Activated CD4-positive, alpha-beta T cell treated with anti-CD3 and anti-CD28 coated beads, Interleukin-10, Interleukin-2, amounts not matched to agents 100 ng/mL and 50 ng/mL, durations not matched to agents 16 hours and 8 hours (primary cell): ENCODE data around the gene SRRM1.
"Not testable (repeated sequence)": the region's sequence is repeated elsewhere in the genome, so short reads cannot be mapped to it uniquely, and the experiment has no call there.

Source experiments
- DNase-seq: peaks from one replicate; pipeline ENCODE4 v3.0.0-alpha.2; 2020

The SRRM1 gene

DNA sequence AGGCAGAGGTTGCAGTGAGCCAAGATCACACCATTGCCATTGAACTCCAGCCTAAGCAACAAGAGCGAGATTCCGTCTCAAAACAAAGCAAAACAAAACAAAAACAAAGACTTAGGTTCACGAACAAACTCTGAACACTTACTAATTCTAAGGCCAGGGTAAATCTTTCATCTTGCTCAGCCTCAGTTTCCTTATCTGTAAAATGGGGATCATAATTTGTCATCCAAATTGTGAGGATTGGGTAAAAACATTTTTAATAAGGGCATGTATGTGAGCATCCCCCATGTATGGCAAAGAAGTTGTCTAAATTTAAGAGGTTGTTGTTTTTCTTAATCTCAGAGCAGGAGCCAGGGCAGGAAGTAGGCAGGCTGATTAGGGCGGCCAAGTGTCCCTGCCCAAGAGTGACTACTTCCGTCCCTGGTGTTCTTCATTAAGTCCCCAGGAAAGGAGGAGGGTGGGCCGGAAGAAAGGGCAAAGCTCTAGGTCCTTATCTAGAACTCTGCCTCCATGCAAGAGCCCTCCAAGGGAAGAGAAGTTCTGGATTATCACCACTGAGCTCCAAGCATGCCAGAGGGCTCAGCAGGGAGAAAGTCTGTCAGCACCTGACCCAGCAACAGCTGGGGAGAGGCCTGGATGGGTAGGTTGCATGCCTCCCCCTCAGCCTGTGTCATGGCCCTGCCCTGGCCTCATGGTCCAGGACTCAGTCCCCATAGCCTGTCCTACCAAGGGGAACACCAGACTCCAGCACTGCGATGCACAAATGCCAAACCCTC, 52.3 kb downstream of the SRRM1 start:
- DNase-seq, result no peak

DNA sequence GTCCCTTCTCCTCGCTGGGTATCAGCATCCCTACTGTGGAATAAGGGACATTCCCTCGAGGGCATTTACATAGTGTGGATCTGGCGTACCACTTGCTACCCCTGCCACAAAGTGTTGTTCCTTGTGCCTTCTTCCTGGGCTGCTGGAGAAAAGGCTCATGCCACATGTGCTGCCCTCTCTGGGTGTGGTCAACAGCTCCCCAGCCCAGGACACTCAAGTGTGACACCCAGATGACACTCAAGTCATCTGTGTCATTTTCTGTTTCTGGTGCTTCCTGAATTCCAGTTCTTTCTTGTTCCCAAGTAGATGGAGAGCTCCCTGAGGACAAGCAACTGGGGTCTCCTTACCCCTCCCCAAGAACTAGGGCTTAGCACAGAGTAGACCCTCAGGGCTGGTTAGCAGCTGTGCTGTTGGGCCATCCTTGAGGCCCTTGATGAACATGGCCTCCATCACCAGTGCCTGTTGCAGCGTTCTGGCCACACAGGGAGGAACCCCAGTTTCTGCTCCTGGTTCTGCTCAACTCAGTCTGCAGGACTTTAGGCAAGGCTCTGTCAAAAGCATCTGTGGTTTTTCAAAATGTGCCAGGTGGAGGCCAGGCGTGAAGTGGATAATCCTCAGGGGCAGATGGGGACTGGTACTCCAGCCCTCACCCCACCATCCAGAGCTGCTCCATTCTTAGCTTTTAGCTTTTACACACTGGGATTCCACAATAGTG, 53.1 kb downstream of the SRRM1 start:
- DNase-seq, result no peak

DNA sequence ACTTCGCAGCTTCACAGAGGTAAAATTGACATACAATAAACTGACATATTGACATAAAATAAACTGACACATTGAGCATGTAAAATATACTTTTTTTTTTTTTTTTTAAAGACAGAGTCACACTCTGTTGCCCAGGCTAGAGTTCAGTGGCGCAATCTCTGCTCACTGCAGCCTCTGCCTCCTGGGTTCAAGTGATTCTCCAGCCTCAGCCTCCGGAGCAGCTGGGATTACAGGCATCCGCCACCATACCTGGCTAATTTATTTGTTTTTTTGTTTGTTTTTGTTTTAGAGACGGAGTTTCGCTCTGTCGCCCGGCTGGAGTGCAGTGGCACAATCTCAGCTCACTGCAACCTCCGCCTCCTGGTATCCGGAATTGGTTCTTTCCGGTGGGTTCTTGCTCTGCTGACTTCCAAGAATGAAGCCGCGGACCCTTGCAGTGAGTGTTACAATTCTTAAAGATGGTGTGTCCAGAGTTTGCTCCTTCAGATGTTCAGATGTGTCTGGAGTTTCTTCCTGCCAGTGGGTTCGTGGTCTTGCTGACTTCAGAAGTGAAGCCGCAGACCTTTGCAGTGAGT, 53.7 kb downstream of the SRRM1 start:
- DNase-seq, result no peak

DNA sequence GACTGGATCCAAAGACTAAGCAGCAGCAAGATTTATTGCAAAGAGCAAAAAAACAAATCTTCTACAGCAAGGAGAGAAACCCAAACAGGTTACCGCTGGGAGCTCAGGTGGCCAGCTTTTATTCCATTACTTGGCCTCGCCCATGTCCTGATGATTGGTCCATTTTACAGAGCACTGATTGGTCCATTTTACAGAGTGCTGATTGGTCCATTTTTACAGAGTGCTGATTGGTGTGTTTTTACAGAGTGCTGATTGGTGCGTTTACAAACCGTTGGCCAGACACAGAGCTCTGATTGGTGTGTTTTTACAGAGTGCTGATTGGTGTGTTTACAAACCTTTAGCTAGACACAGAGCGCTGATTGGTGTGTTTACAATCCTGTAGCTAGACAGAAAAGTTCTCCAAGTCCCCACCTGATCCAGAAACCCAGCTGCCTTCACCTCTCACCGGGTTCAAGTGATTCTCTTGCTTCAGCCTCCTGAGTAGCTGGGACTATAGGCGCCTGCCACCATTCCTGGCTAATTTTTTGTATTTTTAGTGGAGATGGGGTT, 54.4 kb downstream of the SRRM1 start:
- not testable (repeated sequence) for DNase-seq

DNA sequence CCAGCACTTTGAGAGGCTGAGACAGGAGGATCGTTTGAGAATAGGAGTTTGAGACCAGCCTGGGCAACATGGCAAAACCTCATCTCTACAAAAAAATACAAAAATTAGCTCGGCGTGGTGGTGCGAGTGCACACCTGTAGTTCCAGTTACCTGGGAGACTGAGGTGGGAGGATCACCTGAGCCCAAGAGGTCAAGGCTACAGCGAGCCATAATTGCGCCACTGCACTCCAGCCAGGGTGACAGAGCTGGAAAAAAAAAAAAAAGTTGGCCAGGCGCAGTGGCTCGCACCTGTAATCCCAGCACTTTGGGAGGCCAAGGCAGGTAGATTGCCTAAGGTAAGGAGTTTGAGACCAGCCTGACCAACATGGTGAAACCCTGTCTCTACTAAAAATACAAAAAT, 55.2 kb downstream of the SRRM1 start:
- DNase-seq, result not testable (repeated sequence)

DNA sequence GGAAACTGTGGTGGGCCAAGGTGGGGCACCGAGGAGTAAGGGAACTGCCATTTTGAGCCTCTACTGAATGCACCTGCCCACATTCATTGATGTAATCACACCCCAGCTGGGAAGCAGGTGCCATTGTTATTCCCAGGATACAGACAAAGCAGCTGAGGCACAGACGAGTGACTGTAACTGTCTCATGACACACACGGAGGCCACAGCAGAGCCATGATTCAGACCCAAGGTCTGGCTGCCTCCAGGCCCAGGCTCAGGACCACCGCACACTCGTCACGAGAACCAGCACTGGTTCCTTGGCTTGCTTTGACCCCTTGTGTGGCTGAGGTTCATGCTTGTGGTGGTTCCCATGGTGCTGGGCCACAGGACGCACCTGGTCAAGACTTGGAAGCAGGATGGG, 56.5 kb downstream of the SRRM1 start:
- no peak for DNase-seq

DNA sequence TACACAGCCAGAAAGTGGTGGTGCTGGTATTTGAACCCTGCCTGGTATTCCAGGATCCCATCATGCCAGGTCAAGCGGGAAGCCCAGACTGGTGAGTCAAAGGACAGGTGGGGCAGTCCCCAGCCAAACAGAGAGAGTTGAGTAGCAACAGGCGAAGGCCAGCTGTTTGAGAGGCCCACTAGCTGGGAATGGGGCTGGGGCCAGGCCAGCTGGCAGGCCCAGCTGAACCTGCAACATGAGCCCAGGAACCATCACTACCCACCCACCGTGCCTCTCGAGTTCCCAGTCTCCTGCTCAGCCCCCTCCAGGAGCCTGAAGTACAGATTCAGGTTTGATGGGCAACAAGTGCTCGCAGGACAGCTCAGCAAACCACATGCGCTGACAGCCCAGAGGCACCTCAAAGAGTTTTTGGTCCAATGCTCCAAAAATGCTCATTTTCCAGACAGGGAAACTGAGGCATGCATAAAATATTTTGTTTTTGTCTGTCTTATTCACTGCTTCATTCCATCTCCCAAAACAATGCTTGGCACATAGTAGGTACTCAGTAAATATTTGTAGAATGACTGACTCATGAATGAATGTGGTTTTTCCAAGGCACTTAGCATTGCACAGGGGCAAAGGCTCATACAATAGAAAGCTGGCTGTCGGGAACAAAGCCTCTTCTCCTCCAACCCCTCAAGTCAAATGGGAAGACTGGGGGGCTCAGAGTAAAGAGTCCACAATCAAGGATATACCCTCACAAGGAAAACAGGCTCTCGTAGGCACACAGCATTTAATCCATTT, 59.6 kb downstream of the SRRM1 start:
- no peak for DNase-seq

DNA sequence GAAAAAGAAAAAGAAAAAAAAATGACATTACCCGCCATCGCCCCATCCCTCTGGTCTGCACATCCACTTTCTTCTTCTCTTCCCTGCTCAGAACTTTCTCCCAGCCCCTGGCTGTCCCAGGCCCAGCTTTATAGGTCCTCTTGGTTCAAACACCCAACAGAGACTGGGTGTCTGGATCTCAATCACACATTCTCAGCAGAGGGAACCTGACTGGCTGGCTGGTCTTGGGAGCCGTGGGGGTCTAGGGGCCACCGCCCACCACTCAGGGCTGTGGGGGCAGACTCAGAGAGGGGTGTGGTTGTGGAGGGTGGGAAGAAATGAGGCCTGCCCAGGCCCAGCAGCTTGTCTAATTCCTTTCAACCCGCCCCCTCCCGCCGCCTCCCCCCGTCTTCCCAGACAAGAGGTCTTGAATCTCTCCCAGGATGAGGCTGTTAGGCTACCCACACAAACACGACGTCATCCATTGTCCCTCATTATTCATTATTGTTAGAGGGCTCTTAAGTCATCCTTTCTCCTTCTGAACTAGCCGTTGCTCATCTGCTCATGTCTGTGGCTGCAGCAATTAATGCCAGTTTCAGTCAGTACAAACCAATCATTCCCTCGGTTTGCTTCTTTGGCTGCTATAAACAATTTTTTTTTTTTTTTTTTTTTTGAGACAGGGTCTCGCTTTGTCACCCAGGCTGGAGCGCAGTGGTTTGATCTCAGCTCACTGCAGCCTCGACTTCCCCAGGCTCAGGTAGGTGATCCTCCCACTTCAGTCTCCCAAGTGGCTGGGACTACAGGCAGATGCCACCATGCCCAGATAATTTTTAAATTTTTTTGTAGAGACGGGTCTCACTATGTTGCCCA, 61.5 kb downstream of the SRRM1 start:
- no peak for DNase-seq

DNA sequence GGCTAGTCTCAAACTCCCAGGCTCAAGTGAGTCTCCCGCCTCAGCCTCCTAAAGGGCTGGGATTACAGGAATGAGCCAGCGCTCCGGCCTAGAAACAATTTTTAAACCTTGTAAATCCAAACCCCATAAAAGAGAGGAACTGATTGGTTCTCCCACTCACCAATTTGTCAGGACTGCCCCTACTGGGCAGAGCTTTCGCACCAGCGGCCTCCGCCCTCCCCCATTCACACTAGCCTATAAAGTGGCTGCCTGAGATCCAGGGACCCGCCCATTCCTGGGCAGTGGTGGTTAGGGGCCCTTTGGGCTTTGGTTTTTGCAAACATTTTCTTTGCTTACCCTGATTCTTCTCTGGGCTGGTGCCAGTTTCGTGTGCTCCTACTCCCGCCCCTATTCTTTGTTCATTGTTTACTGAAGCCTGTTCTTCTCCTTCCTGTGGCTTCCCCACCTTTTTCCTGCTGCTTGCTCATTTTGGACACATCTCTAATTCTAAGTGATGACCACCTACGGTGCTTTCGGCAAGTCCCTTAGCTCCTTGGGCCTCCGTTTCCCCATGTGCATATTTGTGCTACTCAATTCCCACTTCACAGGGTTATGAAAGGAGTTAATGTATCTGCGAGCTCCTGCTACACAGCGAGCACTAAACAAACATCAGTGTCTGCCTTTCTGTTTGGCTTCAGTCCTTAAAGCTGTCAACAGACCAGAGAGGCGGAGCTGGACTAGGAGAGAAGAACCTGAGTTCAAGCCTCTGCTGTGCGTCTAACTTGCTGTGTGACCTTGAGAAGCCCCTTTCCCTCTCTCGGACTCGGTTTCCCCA, 62.4 kb downstream of the SRRM1 start:
- peak; percentile 52 for DNase-seq

DNA sequence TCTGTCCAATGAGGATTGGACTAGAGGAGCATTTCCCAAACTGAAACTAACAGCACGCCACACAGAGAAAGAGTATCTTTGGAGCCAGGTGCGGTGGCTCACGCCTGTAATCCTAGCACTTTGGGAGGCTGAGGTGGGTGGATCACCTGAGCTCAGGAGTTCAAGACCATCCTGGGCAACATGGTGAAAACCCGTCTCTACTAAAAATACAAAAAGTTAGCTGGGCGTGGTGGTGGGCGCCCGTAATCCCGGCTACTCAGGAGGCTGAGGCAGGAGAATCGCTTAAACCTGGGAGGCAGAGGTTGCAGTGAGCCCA, 62.9 kb downstream of the SRRM1 start:
- DNase-seq, result not testable (repeated sequence)

DNA sequence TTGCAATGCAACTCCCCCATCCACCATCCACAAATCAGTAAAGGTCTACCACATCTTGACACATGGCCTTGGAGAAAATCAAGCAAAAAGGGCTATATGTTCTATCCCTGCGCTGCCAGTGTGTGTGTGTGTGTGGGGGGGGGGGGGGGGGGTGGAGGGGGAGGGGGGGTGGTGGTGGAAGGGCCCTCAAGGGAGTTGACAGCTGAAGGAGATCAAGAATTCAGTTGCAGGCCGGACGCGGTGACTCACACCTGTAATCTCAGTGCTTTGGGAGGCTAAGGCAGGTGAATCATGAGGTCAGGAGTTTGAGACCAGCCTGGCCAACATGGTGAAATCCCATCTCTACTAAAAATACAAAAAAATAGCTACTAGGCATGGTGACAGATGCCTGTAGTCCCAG, 64.6 kb downstream of the SRRM1 start:
- DNase-seq, result no peak

DNA sequence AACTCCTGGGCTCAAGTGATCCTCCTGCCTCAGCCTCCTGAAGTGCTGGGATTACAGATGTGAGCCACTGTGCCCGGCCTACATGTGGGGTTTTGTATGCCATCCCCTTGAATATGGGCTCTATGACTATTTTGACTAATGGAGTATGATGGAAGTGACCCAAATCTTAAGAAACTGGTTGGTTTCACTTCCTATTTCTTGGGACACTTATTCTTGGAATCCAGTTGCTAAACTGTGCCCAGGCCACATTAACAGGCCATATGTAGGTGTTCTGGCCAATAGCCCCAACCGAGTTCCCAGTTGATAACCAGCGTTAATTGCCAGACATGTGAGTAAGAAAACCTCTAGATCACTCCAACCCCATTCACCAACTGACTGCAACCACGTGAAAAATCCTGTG, 65.8 kb downstream of the SRRM1 start:
- peak; percentile 10 for DNase-seq

DNA sequence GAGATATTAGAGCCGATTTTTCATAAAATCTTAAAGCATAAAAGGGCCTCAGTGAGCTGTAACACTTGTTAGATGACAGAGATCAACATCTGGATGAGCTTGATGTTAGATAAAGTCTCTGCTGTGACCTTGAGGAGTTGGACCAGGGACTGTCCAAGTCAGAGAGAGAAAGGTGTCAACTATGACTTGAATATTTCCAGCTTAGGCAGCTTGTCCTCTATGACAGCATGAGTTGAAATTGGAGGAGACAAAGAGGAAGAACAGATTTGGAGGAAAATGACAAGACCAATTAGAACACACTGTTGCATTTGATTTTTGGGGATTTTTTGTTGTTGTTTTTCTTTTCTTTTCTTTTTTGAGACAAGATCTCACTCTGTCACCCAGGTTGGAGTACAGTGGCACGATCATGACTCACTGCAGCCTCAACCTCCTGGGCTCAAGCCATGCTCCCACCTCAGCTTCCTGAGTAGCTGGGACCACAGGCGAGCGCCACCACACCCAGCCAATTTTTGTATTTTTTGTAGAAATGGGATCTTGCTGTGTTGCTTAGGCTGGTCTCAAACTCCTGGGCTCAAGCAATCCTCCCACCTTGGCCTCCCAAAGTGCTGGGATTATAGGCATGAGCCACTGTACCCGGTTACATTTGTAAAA, 66.8 kb downstream of the SRRM1 start:
- DNase-seq, result peak; percentile 49

DNA sequence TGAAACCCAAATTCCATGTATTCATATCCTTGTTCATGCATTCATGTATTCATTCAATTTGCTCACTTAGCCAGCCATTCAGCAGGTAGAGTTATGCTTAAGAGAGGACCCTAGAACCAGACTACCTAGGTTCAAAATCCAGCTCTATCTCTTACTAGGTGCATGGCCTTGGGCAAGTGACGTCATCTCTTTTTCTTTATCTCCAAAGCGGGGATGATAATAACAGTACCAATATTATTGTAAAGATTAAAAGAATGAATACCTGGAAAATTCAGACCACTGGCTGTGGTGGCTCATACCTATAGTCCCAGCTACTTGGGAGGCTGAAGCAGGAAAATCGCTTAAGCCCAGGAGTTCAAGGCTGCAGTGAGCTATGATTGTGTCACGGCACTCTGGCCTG, 68.2 kb downstream of the SRRM1 start:
- DNase-seq, result no peak

DNA sequence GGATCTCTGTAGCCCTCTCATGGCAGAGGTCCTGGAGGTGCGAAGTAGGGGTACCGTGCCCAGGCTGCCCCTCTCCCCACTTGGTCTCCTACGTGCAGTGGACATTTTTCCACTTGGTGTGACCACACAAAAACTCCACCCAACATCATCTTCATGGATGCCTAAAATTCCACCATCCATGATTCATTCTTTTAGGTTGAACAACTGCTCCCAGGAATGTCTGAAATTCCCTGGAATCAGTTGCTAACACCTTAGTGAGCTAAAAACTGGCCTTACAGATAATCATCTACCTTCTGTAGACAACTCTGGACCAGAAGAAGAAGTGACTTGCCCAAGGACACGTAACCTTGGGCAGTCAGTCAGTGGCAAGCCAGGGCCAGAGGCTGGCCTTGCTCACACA, 70.1 kb downstream of the SRRM1 start:
- no peak for DNase-seq

DNA sequence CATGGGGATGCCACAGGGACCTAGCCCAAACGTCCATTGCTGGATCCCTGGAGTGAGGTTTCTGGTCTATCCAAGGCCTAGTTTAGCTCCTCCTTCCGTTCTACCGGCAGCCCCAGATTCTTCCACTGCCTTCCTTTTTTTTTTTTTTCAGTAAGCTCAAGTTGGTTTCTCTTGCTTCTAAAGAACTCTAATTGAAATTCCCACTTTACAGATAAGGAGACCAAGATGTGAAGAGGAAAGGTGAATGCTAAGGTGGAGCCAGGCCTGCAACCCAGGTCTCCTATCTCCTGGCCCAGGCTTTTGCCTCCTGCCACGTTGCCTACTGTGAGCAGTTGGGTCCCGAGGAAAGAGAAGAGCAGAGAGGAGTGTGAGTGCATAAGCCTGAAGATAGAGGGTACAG, 70.6 kb downstream of the SRRM1 start:
- no peak for DNase-seq

DNA sequence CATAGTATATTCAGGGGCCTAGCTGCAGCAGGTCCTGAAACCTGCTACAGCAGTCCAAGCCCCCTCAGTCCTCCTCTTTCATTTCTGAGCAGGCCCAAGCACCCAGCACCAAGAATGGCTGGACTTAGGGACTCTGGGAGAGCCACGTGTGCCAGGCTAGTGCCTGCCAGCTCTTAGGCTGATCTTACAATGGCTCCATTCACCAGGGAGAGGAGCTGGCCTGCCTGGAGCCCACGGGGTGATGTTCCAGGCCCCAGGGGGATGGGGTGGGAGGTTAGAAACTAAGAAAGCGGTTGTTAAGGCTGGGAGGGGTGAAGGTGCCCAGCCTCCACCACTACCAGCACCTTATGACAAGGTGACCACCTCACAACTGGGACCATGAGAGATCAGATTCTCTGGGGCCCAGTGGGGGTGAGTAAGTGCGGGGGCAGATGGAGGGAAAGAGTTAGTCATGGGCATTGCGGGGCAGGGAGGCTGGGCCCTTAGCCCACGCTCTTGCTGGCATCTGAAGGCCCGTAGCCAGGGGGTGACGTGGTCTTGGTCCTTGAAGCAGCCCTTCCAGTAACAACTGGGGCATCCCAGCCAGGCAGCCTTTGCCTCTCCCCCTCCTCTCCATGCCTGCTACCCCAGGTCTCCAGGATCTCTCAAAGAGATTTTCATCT, 71.9 kb downstream of the SRRM1 start:
- no peak for DNase-seq

DNA sequence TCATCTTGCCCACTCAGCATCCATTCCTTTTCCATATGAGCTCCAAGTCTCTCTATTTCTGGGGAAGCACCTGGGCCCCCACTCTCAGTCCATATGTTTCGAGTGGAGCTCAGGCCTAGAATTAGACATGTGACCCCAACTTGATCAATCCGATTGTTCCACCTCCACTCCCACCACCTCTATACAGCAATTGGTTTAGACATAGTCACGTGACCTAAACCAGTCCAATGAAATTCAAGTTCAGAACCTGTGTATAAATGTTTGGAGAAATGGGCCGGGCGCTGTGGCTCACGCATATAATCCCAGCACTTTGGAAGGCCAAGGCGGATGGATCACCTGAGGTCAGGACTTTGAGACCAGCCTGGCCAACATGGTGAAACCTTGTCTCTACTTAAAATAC, 72.6 kb downstream of the SRRM1 start:
- no peak for DNase-seq

DNA sequence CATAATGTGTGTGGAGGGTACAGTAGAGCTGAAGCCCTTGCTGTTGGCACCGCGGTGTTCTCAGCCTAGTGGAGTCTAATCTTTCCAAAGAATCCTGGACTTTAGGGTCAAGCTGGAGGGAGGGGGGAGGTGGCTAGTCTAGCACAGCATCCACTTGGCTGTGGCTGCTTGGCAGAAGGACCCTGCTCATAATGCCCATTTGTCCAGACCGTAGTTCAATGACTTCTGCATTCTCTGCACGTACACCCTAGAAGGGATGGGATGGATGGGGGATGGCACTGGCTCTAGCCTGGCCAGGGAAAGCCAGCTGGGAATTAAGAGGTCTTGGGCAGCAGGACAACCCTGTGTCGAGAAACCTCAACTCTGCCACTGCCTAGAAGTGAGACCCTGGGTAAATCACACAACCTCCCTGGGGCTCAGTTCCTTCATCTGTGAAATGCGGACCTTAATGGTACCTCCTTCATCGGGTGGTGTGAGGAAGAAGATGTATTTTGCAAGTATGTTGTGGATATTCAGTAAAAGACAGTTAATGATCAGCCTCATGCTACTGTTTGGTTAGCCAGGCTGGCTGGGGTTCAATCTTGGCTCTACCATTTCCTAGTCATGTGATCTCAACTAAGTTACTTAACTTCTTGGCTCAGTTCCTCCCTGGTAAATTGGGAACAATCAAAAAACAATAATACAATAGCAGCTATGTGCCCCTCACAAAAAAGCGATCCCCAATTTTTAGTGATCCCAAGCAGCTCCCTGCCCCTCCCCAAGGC, 75.0 kb downstream of the SRRM1 start:
- DNase-seq, result no peak

DNA sequence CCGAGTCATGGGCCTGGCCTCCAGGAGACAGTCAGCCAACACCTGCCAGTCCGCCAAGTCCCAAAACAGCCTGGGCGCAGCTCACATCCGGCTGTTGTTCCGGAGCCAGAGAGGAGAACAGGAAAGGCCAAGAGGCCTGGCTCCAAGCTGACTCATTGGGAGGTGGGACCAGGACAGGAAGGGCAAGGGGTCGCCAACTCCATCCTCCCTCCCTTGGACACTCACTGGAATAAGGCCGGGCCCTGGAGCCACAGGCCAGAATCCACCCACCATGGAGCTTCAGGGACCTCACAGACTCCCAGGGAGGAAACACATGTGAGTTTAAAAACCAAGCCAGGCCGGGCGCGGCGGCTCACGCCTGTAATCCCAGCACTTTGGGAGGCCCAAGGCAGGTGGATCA, 77.0 kb downstream of the SRRM1 start:
- no peak for DNase-seq
